ENCODE results near the gene MYL12A.
"Not testable (repeated sequence)": the region's sequence is repeated elsewhere in the genome, so short reads cannot be mapped to it uniquely, and the experiment has no call there.

Gene MYL12A

DNA sequence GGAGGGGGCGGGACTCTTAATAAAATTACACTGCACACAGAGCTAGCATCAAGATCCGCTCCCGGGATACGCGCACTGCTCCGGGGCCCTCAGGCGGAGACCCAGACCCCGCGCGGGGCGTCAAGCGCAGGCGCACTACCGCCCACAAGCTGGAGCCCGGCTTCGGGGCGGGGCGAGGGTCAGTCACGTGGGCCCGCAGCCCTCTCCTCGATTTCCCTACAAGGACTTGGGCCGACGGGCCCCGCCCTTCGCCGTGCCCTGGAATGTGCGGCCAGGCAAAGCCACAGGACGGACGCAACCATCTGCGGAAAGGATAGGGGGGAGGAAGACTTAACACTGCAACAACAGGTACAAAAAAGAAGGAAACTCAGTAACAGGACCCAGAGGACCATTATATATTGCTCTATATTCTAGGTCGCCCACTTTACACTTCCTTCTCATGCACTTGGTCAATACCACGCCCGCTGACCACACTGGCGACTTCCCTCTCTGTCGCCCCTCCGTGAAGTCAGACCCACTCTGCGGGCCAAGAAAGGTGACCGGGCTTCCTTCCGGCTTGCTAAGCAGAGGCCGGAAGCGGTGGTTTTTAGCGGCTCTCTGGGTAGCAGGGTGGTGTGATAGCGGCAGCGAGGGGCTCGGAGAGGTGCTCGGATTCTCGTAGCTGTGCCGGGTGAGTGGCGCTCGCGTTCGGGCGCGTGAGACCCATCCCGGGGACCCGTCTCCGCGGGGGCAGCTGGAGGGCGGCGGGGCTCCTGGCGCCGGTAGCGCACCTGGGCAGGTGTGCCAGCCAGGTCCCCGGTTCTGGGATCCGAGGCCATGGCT is at the start of gene MYL12A:
TSS of gene MYL12A (plus strand) at position 562 of the 822 bp plus-strand sequence. CDS start 5,447 bp downstream, outside the sequence.
- Mint-ChIP-seq H3K4me3 (peak within 1 kb of the TSS; percentile 83), H3K36me3 (peaks cover 17% of the 10 kb centered on the region), H3K27me3 (no peaks in the 10 kb centered on the region), H3K27ac (peak within 1 kb of the TSS; percentile 91), H3K9me3 (no peaks in the 10 kb centered on the region), H3K4me1 (peaks cover 38% of the 10 kb centered on the region)
- peak; percentile 93 for ATAC-seq

DNA sequence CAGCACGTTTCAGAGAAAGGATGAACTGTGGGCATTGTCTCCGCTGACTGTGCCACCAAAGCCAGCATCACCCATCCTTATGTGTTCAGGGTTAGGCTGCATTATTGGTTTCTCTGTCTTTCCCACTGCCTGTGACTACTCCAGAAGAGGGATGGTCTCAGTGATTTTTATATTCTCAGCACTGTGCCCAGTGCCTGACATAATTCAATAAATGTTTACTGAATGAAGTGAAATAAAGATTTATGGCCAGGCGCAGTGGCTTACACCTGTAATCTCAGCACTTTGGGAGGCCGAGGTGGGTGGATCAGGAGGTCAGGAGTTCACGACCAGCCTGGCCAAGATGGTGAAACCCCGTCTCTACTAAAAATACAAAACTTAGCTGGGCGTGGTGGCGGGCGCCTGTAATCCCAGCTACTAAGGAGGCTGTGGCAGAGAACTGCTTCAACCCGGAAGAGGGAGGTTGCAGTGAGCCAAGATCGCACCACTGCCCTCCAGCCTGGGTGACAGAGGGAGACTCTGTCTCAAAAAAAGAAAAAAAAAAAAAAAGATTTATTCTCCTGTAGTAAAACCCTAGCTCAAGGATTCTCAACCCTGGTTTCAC is 49.2 kb upstream of the MYL12A start:
- H3K27ac Mint-ChIP-seq, ATAC-seq, H3K36me3 Mint-ChIP-seq, H3K4me1 Mint-ChIP-seq, H3K4me3 Mint-ChIP-seq, H3K9me3 Mint-ChIP-seq, H3K27me3 Mint-ChIP-seq: not testable (repeated sequence)

- ATAC-seq: no peak
- Mint-ChIP-seq H3K27ac (no peak overlapping the region), H3K36me3 (peaks cover 17% of the 10 kb centered on the region), H3K9me3 (peaks cover 9% of the 10 kb centered on the region), H3K27me3 (no peaks in the 10 kb centered on the region), H3K4me1 (peaks cover 6% of the 10 kb centered on the region), H3K4me3 (no peak overlapping the region)
Observed at GRCh38 chr18:3199942-3200645, 47.5 kb upstream of the MYL12A start.

GRCh38 chr18:3205239-3205638 is 42.4 kb upstream of the MYL12A start:
- no peak overlapping the region for H3K4me3 Mint-ChIP-seq
- H3K4me1 Mint-ChIP-seq: no peaks in the 10 kb centered on the region
- no peak for ATAC-seq
- H3K9me3 Mint-ChIP-seq: peaks cover 11% of the 10 kb centered on the region
- peaks cover 33% of the 10 kb centered on the region for H3K36me3 Mint-ChIP-seq
- no peaks in the 10 kb centered on the region for H3K27me3 Mint-ChIP-seq
- no peak overlapping the region for H3K27ac Mint-ChIP-seq

GRCh38 chr18:3207565-3207964 is 40.0 kb upstream of the MYL12A start:
- Mint-ChIP-seq H3K9me3 (peaks cover 7% of the 10 kb centered on the region), H3K36me3 (peaks cover 32% of the 10 kb centered on the region), H3K4me1 (no peaks in the 10 kb centered on the region), H3K27ac (no peak overlapping the region), H3K27me3 (no peaks in the 10 kb centered on the region), H3K4me3 (no peak overlapping the region)
- peak; percentile 24 for ATAC-seq

DNA sequence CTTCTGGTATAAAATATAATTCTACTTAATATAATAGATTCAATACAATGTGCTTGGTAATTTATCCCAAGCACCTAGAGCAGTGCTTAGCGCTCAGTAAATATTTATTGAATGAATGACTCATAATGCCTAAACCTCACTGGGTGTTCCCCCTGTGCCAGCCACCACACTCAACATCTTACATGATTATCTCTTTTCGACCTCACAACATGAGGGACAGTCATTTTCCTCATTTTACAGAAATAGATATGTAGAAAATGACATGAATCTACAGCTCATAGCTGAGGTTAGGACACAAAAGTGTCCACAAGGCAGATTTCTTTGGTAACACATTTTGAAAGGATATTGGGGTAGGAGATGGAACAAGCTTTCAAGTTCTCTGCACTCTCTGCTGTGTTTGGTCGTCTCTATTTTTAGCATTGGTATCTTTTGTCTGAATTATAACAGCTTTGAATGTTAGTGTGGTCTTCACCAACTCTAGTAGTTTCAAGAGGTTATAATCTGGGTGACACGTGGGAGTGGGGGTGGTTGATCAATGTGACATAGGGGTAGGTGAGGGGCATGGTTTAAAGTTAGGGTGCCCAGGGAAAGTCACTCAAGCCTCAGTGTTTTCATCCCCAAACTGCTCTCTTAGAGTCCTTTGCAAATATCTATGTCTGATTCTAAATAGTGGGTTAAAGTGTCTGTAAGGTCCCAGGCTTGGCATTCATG is 37.6 kb upstream of the MYL12A start:
- H3K27ac Mint-ChIP-seq: peak overlapping the region; percentile 20
- H3K36me3 Mint-ChIP-seq: peaks cover 26% of the 10 kb centered on the region
- H3K9me3 Mint-ChIP-seq: peaks cover 3% of the 10 kb centered on the region
- H3K4me1 Mint-ChIP-seq: no peaks in the 10 kb centered on the region
- H3K27me3 Mint-ChIP-seq: no peaks in the 10 kb centered on the region
- H3K4me3 Mint-ChIP-seq: no peak overlapping the region
- ATAC-seq: peak; percentile 35

DNA sequence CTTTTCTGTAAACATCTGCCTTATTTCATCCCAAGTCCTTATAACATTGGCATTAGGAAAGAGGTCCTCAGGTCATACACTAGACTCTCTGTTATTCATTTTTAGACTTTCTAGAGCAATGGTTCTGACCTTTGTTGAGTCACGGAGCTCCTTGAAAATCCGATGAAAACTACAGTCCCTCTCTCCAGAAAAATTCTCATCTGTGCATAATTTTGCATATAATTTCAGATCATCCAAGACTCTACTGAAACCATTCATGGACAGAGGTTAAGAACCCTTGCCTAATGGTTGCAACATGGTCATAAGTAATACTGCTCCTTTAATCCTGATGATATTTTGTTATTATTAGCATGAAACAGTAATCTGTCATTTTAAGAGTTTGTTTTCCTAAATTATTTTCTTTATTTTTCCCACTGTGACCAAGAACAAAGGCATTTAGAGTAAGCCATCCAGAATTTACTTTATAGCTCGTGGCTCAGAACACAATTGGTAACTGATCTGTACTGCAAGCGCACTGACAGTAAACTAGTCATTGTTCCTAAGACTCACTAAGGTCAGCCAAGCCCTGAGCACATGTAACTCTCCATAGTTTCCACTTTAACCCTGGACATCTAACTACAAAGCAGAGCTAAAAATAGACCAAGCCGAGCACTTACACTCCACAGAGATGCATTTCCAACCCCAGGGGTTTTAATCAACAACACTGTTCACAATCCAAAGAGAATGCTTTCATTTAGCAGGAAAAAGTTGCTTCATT is 36.2 kb upstream of the MYL12A start:
- H3K9me3 Mint-ChIP-seq: peaks cover 5% of the 10 kb centered on the region
- no peak overlapping the region for H3K27ac Mint-ChIP-seq
- no peak overlapping the region for H3K4me3 Mint-ChIP-seq
- no peaks in the 10 kb centered on the region for H3K4me1 Mint-ChIP-seq
- ATAC-seq: no peak
- H3K36me3 Mint-ChIP-seq: peaks cover 15% of the 10 kb centered on the region
- no peaks in the 10 kb centered on the region for H3K27me3 Mint-ChIP-seq

- Mint-ChIP-seq H3K27me3 (no peaks in the 10 kb centered on the region), H3K4me3 (no peak overlapping the region), H3K36me3 (peaks cover 12% of the 10 kb centered on the region), H3K9me3 (peaks cover 4% of the 10 kb centered on the region), H3K27ac (no peak overlapping the region), H3K4me1 (no peaks in the 10 kb centered on the region)
- ATAC-seq: no peak
Observed at GRCh38 chr18:3212657-3213056, 34.9 kb upstream of the MYL12A start.

GRCh38 chr18:3213300-3214059 is 34.1 kb upstream of the MYL12A start:
- Mint-ChIP-seq H3K36me3 (peaks cover 12% of the 10 kb centered on the region), H3K27me3 (no peaks in the 10 kb centered on the region), H3K4me3 (no peak overlapping the region), H3K4me1 (no peaks in the 10 kb centered on the region), H3K9me3 (peaks cover 4% of the 10 kb centered on the region), H3K27ac (no peak overlapping the region)
- no peak for ATAC-seq

DNA sequence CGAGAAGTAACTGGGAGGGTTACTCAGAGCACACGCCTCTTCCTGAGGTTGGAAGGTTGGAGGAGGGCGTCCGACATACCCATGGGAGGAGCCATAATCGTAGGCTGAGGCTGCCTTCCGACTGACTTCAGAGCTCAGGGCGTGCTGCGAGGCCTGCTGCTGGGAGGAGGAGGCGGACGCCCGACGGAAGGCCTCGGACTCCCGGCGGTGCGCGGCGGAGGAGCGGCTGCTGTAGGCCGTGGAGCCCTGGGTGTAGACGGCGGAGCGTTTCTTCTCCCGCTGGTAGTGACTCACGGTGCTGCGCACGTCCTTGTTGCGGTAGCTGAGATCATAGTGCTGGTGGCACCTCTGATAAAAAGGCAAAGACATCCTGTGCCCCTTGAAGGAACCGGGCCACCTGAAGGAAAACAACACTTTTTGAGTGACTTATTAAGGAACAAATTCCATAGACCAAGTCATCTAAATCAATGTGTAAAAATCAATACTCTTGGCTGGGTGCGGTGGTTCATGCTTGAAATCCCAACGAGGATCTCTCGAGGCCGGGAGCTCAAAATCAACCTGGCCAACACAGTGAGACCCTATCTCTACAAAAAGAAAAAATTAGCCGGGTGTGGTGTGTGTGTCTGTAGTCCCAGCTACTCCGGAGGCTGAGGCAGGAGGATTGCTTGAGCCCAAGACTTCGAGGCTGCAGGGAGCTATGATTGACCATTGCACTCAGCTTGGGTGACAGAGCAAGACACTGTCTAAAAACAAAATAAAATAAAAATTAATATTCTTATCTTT is 32.6 kb upstream of the MYL12A start:
- Mint-ChIP-seq H3K9me3 (peaks cover 4% of the 10 kb centered on the region), H3K36me3 (peaks cover 8% of the 10 kb centered on the region), H3K4me3 (no peak overlapping the region), H3K27me3 (no peaks in the 10 kb centered on the region), H3K4me1 (no peaks in the 10 kb centered on the region), H3K27ac (no peak overlapping the region)
- no peak for ATAC-seq

GRCh38 chr18:3216987-3217386 is 30.6 kb upstream of the MYL12A start:
- Mint-ChIP-seq H3K36me3 (peaks cover 8% of the 10 kb centered on the region), H3K9me3 (peaks cover 4% of the 10 kb centered on the region), H3K4me3 (no peak overlapping the region), H3K27ac (no peak overlapping the region), H3K4me1 (no peaks in the 10 kb centered on the region), H3K27me3 (no peaks in the 10 kb centered on the region)
- no peak for ATAC-seq

GRCh38 chr18:3217948-3218647 is 29.5 kb upstream of the MYL12A start:
- no peak overlapping the region for H3K4me3 Mint-ChIP-seq
- peaks cover 4% of the 10 kb centered on the region for H3K9me3 Mint-ChIP-seq
- H3K27ac Mint-ChIP-seq: no peak overlapping the region
- H3K36me3 Mint-ChIP-seq: peaks cover 8% of the 10 kb centered on the region
- no peaks in the 10 kb centered on the region for H3K4me1 Mint-ChIP-seq
- ATAC-seq: no peak
- no peaks in the 10 kb centered on the region for H3K27me3 Mint-ChIP-seq

DNA sequence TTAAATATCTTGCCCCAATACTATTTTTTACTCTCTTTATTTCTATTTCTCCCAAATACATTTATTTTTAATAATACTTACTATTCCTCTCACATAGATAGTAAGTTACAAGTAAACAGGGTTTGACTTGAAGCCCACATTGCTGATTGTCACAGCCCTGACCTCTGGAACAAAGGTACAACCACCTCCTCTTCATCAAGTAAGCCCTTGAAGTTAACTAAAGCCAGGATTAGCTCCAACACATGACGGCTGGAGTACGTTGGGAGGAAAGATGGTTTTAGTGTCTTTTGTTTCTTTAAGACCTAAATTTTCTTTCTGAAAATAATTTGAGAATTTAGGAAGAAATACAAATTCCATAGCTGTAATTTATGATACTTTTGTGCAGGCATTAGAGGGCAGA is 28.8 kb upstream of the MYL12A start:
- no peak overlapping the region for H3K27ac Mint-ChIP-seq

More for the DNA sequence above, 28.8 kb upstream of the MYL12A start:
- Mint-ChIP-seq H3K4me1 (no peaks in the 10 kb centered on the region), H3K4me3 (no peak overlapping the region), H3K9me3 (peaks cover 4% of the 10 kb centered on the region), H3K27me3 (no peaks in the 10 kb centered on the region), H3K36me3 (peaks cover 8% of the 10 kb centered on the region)
- ATAC-seq: no peak

Data from stimulated activated memory B cell treated with anti-CD40 and anti-IgM and Interleukin-4, amounts not matched to agents 10 μg/mL and 1 μg/mL and 100 μg/mL, for 72 hours (primary cell).